ENCODE measurements around the gene MEOX1. TPM values are rescaled to one million over a fixed set of nuclear protein-coding genes. Genes with fewer than 3 reads are reported as not detected.

Gene MEOX1
- total and polyA plus RNA-seq, 2 of the 13 experiments (the other 11 are each of a cell fraction or from before 2014, with no cell fraction given) = not detected

- TF ChIP-seq HINFP (CRISPR knock-in tag; IDR thresholded peaks at IDR 0.05; ENCODE audit: low read depth) (no peak), MLX (CRISPR knock-in tag; IDR thresholded peaks at IDR 0.05) (no peak), ZNF430 (CRISPR knock-in tag; IDR thresholded peaks at IDR 0.05) (no peak), RELA (CRISPR knock-in tag; IDR thresholded peaks at IDR 0.05) (no peak), PRPF4 (IDR thresholded peaks at IDR 0.05; ENCODE audit: low read depth, low read length, poor library complexity, severe bottlenecking) (no peak), TMF1 (CRISPR knock-in tag; IDR thresholded peaks at IDR 0.05; ENCODE audit: low read depth) (no peak), NFIB (CRISPR knock-in tag; IDR thresholded peaks at IDR 0.05; ENCODE audit: borderline replicate concordance) (no peak), PCBP2 (optimal IDR thresholded peaks at IDR 0.05; ENCODE audit: low read depth, low read length, poor library complexity, severe bottlenecking) (no peak), USF2 (IDR thresholded peaks at IDR 0.05; ENCODE audit: low read depth, low read length) (no peak), USF2 (CRISPR knock-in tag; IDR thresholded peaks at IDR 0.05; ENCODE audit: borderline replicate concordance) (no peak), PAX8 (CRISPR knock-in tag; IDR thresholded peaks at IDR 0.05; ENCODE audit: borderline replicate concordance) (no peak), FOXK1 (CRISPR knock-in tag; IDR thresholded peaks at IDR 0.05; ENCODE audit: borderline replicate concordance, low read depth) (peak; percentile 45; the same call in 1 of the 2 replicates), HNRNPUL1 (IDR thresholded peaks at IDR 0.05; ENCODE audit: low read depth, low read length) (no peak), ZNF263 (CRISPR knock-in tag; IDR thresholded peaks at IDR 0.05) (peak; percentile 43; the same call in 1 of the 2 replicates), AGO2 (optimal IDR thresholded peaks at IDR 0.05; ENCODE audit: low read depth, low read length) (no peak), CERS6 (CRISPR knock-in tag; IDR thresholded peaks at IDR 0.05) (no peak), TAF1 (CRISPR knock-in tag; IDR thresholded peaks at IDR 0.05) (no peak), GMEB1 (CRISPR knock-in tag; IDR thresholded peaks at IDR 0.05; ENCODE audit: borderline replicate concordance) (no peak), IRX3 (CRISPR knock-in tag; IDR thresholded peaks at IDR 0.05; ENCODE audit: borderline replicate concordance, low read depth) (no peak), ZNF510 (CRISPR knock-in tag; IDR thresholded peaks at IDR 0.05; ENCODE audit: low read depth) (no peak), ZNF607 (CRISPR knock-in tag; IDR thresholded peaks at IDR 0.05; ENCODE audit: borderline replicate concordance) (no peak), ZKSCAN1 (IDR thresholded peaks at IDR 0.05; ENCODE audit: low read length) (no peak), AGO1 (IDR thresholded peaks at IDR 0.05; ENCODE audit: low read depth, low read length, poor library complexity, severe bottlenecking) (no peak)
These were observed 32.6 kb upstream of the MEOX1 start (continued) for GRCh38 chr17:43694081-43694870.
